AG10803 (cell line): ENCODE results near the gene NR5A1.

ENCODE experiments used
- DNase-seq: peaks from one replicate; pipeline ENCODE4 v3.0.0; 2010; ENCODE audit warnings: low read depth
- H3K4me3 ChIP-seq: 2 replicates; pipeline ENCODE4 v1.5.1; 2011; ENCODE audit warnings: mild to moderate bottlenecking, low read length, control low read depth
- CTCF ChIP-seq: conservative IDR thresholded peaks from 2 replicates; pipeline ENCODE4 v1.5.1; 2011; ENCODE audit warnings: mild to moderate bottlenecking, low read length, control low read depth, inconsistent platforms

Gene NR5A1

GRCh38 chr9:124482431-124483031, 24.7 kb downstream of the NR5A1 start:
- H3K4me3 ChIP-seq: no peak overlapping the region
- DNase-seq: no peak
- no peak for TF ChIP-seq CTCF

- DNase-seq: no peak
- TF ChIP-seq CTCF: no peak
- no peak overlapping the region for H3K4me3 ChIP-seq
Measured at GRCh38 chr9:124481115-124481514, 26.1 kb downstream of the NR5A1 start.

GRCh38 chr9:124480621-124480981, 26.6 kb downstream of the NR5A1 start:
- no peak overlapping the region for H3K4me3 ChIP-seq
- peak; percentile 32; the same call in 1 of the 2 replicates for TF ChIP-seq CTCF
- peak; percentile 3 for DNase-seq

GRCh38 chr9:124479947-124480620, 27.1 kb downstream of the NR5A1 start:
- no peak for TF ChIP-seq CTCF
- H3K4me3 ChIP-seq: no peak overlapping the region
- DNase-seq: no peak

GRCh38 chr9:124479371-124479770, 27.8 kb downstream of the NR5A1 start:
- H3K4me3 ChIP-seq: no peak overlapping the region
- no peak for TF ChIP-seq CTCF
- no peak for DNase-seq

- DNase-seq: no peak
- H3K4me3 ChIP-seq: no peak overlapping the region
- no peak for TF ChIP-seq CTCF
Measured at GRCh38 chr9:124478354-124478753, 28.8 kb downstream of the NR5A1 start.

- no peak overlapping the region for H3K4me3 ChIP-seq
- TF ChIP-seq CTCF: no peak
- no peak for DNase-seq
Measured at GRCh38 chr9:124477648-124478285, 29.4 kb downstream of the NR5A1 start.
